Measurements from ENCODE around the gene DONSON. TPM values are rescaled to one million over a fixed set of nuclear protein-coding genes. Genes with fewer than 3 reads are reported as not detected.

DONSON gene
- total RNA-seq, 1 experiment from 2014 or later = 29.2 TPM

- H3K4me1 ChIP-seq (ENCODE audit: insufficient read depth, low read length) = peaks cover 5% of the 10 kb centered on the region
- H3K27ac ChIP-seq (ENCODE audit: low read length) = no peak overlapping the region
- TF ChIP-seq EZH2phosphoT487 (IDR thresholded peaks at IDR 0.05; ENCODE audit: borderline replicate concordance, low read length) (no peak), CTCF (conservative IDR thresholded peaks at IDR 0.05; ENCODE audit: low read depth, low read length) (no peak), EZH2 (IDR thresholded peaks at IDR 0.05; ENCODE audit: low read length, unreplicated experiment) (no peak)
- no peak overlapping the region for H3K9ac ChIP-seq (ENCODE audit: low read length)
- DNase-seq (no peak), ATAC-seq (no peak)
- no peaks in the 10 kb centered on the region for H3K79me2 ChIP-seq (ENCODE audit: low read length)
- H2AFZ ChIP-seq (ENCODE audit: low read length) = no peak overlapping the region
- no peak overlapping the region for H3K4me3 ChIP-seq (ENCODE audit: low read length)
- H3K36me3 ChIP-seq (ENCODE audit: low read depth, low read length) = peaks cover 4% of the 10 kb centered on the region; the same call in 1 of the 2 replicates
- no peaks in the 10 kb centered on the region for H3K9me2 ChIP-seq (replicated peaks; ENCODE audit: low read length)
- no peak overlapping the region for H3K4me2 ChIP-seq (ENCODE audit: low read length)
- no peaks in the 10 kb centered on the region for H4K20me1 ChIP-seq (ENCODE audit: low read length)
- no TSS peak for BruUV-seq (replicated peaks)
- H3F3A ChIP-seq (ENCODE audit: low read length, unreplicated experiment) = no peaks in the 10 kb centered on the region
- ChIA-PET POLR2A (ENCODE audit: unreplicated experiment) (no interaction called here), CTCF (no interaction called here)
- H3K27me3 ChIP-seq (ENCODE audit: low read length) = no peaks in the 10 kb centered on the region
- intact Hi-C loops (cut with micrococcal nuclease) = no loop called here
- H3K9me3 ChIP-seq (ENCODE audit: low read length) = no peaks in the 10 kb centered on the region
Measured at GRCh38 chr21:33611006-33611744, 22.7 kb upstream of the DONSON start.

- H3K4me1 ChIP-seq (ENCODE audit: insufficient read depth, low read length) = peaks cover 5% of the 10 kb centered on the region
- DNase-seq (no peak), ATAC-seq (peak; percentile 51)
- no peak overlapping the region for H3K27ac ChIP-seq (ENCODE audit: low read length)
- no peak overlapping the region for H3K4me2 ChIP-seq (ENCODE audit: low read length)
- no peak overlapping the region for H3K9ac ChIP-seq (ENCODE audit: low read length)
- TF ChIP-seq CTCF (conservative IDR thresholded peaks at IDR 0.05; ENCODE audit: low read depth, low read length) (no peak), EZH2phosphoT487 (IDR thresholded peaks at IDR 0.05; ENCODE audit: borderline replicate concordance, low read length) (no peak), EZH2 (IDR thresholded peaks at IDR 0.05; ENCODE audit: low read length, unreplicated experiment) (no peak)
- ChIA-PET CTCF (interaction anchor here (0.5 kb wide), 1 partner anchor 521 kb away, joined by 4 read pairs; no protein-coding TSS in a partner anchor), POLR2A (ENCODE audit: unreplicated experiment) (interaction anchor here (0.6 kb wide), 1 partner anchor 163 kb away, joined by 11 read pairs; no protein-coding TSS in a partner anchor)
- H2AFZ ChIP-seq (ENCODE audit: low read length) = no peak overlapping the region
- H3K9me2 ChIP-seq (replicated peaks; ENCODE audit: low read length) = no peaks in the 10 kb centered on the region
- no peaks in the 10 kb centered on the region for H3F3A ChIP-seq (ENCODE audit: low read length, unreplicated experiment)
- H3K4me3 ChIP-seq (ENCODE audit: low read length) = no peak overlapping the region
- H3K9me3 ChIP-seq (ENCODE audit: low read length) = no peaks in the 10 kb centered on the region
- no peaks in the 10 kb centered on the region for H4K20me1 ChIP-seq (ENCODE audit: low read length)
- no peaks in the 10 kb centered on the region for H3K79me2 ChIP-seq (ENCODE audit: low read length)
- intact Hi-C loops (cut with micrococcal nuclease) = no loop called here
- H3K36me3 ChIP-seq (ENCODE audit: low read depth, low read length) = peaks cover 3% of the 10 kb centered on the region; the same call in 1 of the 2 replicates
- no TSS peak for BruUV-seq (replicated peaks)
- H3K27me3 ChIP-seq (ENCODE audit: low read length) = no peaks in the 10 kb centered on the region
Measured at GRCh38 chr21:33608559-33608958, 20.1 kb upstream of the DONSON start.

GRCh38 chr21:33598051-33598450, 9.6 kb upstream of the DONSON start:
- no peak overlapping the region for H3K4me2 ChIP-seq (ENCODE audit: low read length)
- no peak overlapping the region for H2AFZ ChIP-seq (ENCODE audit: low read length)
- H3K9ac ChIP-seq (ENCODE audit: low read length) = no peak overlapping the region
- no peaks in the 10 kb centered on the region for H4K20me1 ChIP-seq (ENCODE audit: low read length)
- H3K9me2 ChIP-seq (replicated peaks; ENCODE audit: low read length) = no peaks in the 10 kb centered on the region
- no peak for DNase-seq
- intact Hi-C loops (cut with micrococcal nuclease) = no loop called here
- no peaks in the 10 kb centered on the region for H3K79me2 ChIP-seq (ENCODE audit: low read length)
- no peak for ATAC-seq
- H3K4me1 ChIP-seq (ENCODE audit: insufficient read depth, low read length) = no peaks in the 10 kb centered on the region
- H3K27me3 ChIP-seq (ENCODE audit: low read length) = no peaks in the 10 kb centered on the region
- no TSS peak for BruUV-seq (replicated peaks)
- CTCF ChIA-PET = no interaction called here
- POLR2A ChIA-PET (ENCODE audit: unreplicated experiment) = no interaction called here
- H3K36me3 ChIP-seq (ENCODE audit: low read depth, low read length) = peaks cover 32% of the 10 kb centered on the region
- no peak overlapping the region for H3K27ac ChIP-seq (ENCODE audit: low read length)
- no peak overlapping the region for H3K4me3 ChIP-seq (ENCODE audit: low read length)
- TF ChIP-seq CTCF (conservative IDR thresholded peaks at IDR 0.05; ENCODE audit: low read depth, low read length) (no peak), EZH2 (IDR thresholded peaks at IDR 0.05; ENCODE audit: low read length, unreplicated experiment) (no peak), EZH2phosphoT487 (IDR thresholded peaks at IDR 0.05; ENCODE audit: borderline replicate concordance, low read length) (no peak)
- H3F3A ChIP-seq (ENCODE audit: low read length, unreplicated experiment) = no peaks in the 10 kb centered on the region
- no peaks in the 10 kb centered on the region for H3K9me3 ChIP-seq (ENCODE audit: low read length)
